Natural killer cell (primary cell): ENCODE data around the gene TEKT3. TPM values are rescaled to one million over a fixed set of nuclear protein-coding genes. Genes with fewer than 3 reads are reported as not detected.

Experiments
- ATAC-seq, 3 donors: fragments of 150-1000 bp in 2 of 3; fragments of 200-7000 bp in 1 of 3; cut with Tn5 transposase; 1 replicate in 1 of 3; 2 replicates in 2 of 3; pipeline ENCODE4 v1.10.0; 2021; ENCODE audit warnings: mild to moderate bottlenecking in 2 of 3, moderate library complexity in 2 of 3
- DNase-seq, 2 donors: peaks; one replicate each; pipeline versions ENCODE4 v3.0.0 to v3.0.0-alpha.2; 2013 to 2021; ENCODE audit warnings: mixed read lengths in 1 of 2
- H3K27ac ChIP-seq: one replicate; pipeline ENCODE4 v1.5.1; 2013; ENCODE audit warnings: mild to moderate bottlenecking, low read length
- H3K27me3 ChIP-seq: one replicate; pipeline ENCODE4 v1.6.1; 2013; ENCODE audit warnings: low read length; ENCODE audit not compliant: control insufficient read depth, insufficient read depth
- H3K36me3 ChIP-seq: one replicate; pipeline ENCODE4 v1.6.1; 2013; ENCODE audit warnings: low read length; ENCODE audit not compliant: control insufficient read depth, insufficient read depth
- H3K4me1 ChIP-seq: one replicate; pipeline ENCODE4 v1.6.1; 2013; ENCODE audit warnings: low read length; ENCODE audit not compliant: control insufficient read depth, insufficient read depth
- H3K4me3 ChIP-seq: one replicate; pipeline ENCODE4 v1.5.1; 2013; ENCODE audit warnings: low read length
- H3K9me3 ChIP-seq: one replicate; pipeline ENCODE4 v1.6.1; 2013; ENCODE audit warnings: low read length; ENCODE audit not compliant: control insufficient read depth, insufficient read depth
- H3K27ac Mint-ChIP-seq, 2 donors: one replicate each; pipeline ENCODE4 v1.8.0; 2022; ENCODE audit warnings: mild to moderate bottlenecking in 2 of 2, mixed read lengths in 2 of 2, moderate library complexity in 1 of 2
- H3K27me3 Mint-ChIP-seq, 2 donors: one replicate each; pipeline ENCODE4 v1.8.0; 2022; ENCODE audit warnings: low read depth in 2 of 2, mixed read lengths in 2 of 2
- H3K36me3 Mint-ChIP-seq: one replicate; pipeline ENCODE4 v1.8.0; 2022; ENCODE audit warnings: mixed read lengths
- H3K4me1 Mint-ChIP-seq, 2 donors: one replicate each; pipeline ENCODE4 v1.8.0; 2022; ENCODE audit warnings: mixed read lengths in 2 of 2
- H3K4me3 Mint-ChIP-seq: one replicate; pipeline ENCODE4 v1.8.0; 2022; ENCODE audit warnings: mild to moderate bottlenecking, moderate library complexity, mixed read lengths
- H3K9me3 Mint-ChIP-seq, 2 donors: one replicate each; pipeline ENCODE4 v1.8.0; 2022; ENCODE audit warnings: mixed read lengths in 2 of 2
- CTCF ChIP-seq: fragments of 200-600 bp; IDR thresholded peaks from one replicate; pipeline ENCODE4 v1.8.0; 2022; ENCODE audit warnings: antibody characterized with exemption
- WGBS: methylation state at CpG from one replicate; pipeline ENCODE4 v1.1.7; 2013; ENCODE audit warnings: missing lambda C conversion rate; ENCODE audit not compliant: insufficient coverage; 5-methylcytosine and 5-hydroxymethylcytosine counted together
- intact Hi-C: fragments of 100-400 bp; cut with micrococcal nuclease; formaldehyde crosslinking; loops from one replicate; pipeline ENCODE4 v1.14.2; 2022
- total RNA-seq, 4 donors: library from RNA; stranded (reverse); fragments of 120-200 nt in 1 of 4; gene quantifications; one replicate each; pipeline versions ENCODE4 v1.2.3 to v1.2.4, GENCODE V29; 2013 to 2022

TEKT3 gene
- total RNA-seq, 3 donors from 2014 or later (not counting 1 experiment from before 2014, with no cell fraction given) = 0.39 to 1.3 (median 0.58) TPM

DNA sequence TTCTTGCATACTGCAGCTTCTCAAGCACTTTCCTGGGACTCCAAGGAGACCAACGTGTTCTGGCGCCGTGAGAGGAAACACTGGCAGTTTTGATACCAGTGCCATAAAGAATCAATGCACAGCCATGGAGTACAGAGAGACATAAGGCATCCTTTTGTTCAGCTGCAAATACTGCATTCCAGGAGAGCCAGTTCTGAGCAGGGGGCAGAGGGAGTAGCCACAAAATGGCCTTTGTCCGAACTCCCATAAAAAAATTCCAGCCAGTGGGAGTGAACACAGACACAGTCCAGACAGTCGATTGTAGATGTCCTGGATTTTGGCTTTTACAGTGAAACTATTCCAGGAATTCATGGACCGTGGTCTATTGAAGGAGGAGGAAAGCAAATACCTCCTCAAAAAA is 36.2 kb upstream of the TEKT3 start:
- Mint-ChIP-seq H3K4me3 (no peak overlapping the region), H3K27ac (no peak overlapping the region), H3K36me3 (no peaks in the 10 kb centered on the region), H3K27me3 (peaks cover 18 to 46% of the 10 kb centered on the region in 2 donors), H3K9me3 (no peaks in the 10 kb centered on the region), H3K4me1 (no peaks in the 10 kb centered on the region)
- DNase-seq = no peak
- H3K4me1 ChIP-seq = no peaks in the 10 kb centered on the region
- intact Hi-C loops = no loop called here
- no peak overlapping the region for H3K4me3 ChIP-seq
- H3K27me3 ChIP-seq = no peaks in the 10 kb centered on the region
- no peak for TF ChIP-seq CTCF
- no peak for ATAC-seq
- 87% methylated on average over 6 of the region's 6 CpGs for WGBS
- no peak overlapping the region for H3K27ac ChIP-seq
- H3K36me3 ChIP-seq = no peaks in the 10 kb centered on the region
- no peaks in the 10 kb centered on the region for H3K9me3 ChIP-seq

DNA sequence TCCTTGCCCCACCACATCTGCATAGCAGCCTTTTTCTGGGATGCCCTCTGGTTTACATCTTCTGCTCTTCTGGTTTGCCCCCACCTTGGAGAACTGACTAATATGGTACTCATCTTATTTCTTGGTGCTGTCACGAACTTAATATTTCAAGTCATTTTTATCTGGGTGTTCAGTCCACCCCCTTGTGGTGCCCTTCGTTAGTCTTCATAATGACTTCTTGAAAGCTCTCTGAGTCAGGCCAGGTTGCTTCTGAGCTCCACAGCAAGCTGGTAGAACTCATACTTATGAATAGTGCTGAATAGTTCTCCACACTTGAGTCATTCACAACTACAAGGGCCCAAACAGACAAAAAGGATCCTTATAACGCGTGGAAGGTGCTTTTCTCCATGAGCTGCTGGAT is 35.8 kb upstream of the TEKT3 start:
- no peak overlapping the region for H3K27ac Mint-ChIP-seq
- no peak overlapping the region for H3K4me3 ChIP-seq
- H3K4me1 ChIP-seq = no peaks in the 10 kb centered on the region
- no peak overlapping the region for H3K4me3 Mint-ChIP-seq
- 93% methylated on average over 4 of the region's 4 CpGs for WGBS
- no peaks in the 10 kb centered on the region for H3K9me3 Mint-ChIP-seq
- H3K36me3 ChIP-seq = no peaks in the 10 kb centered on the region
- peaks cover 18 to 46% of the 10 kb centered on the region in 2 donors for H3K27me3 Mint-ChIP-seq
- ATAC-seq (no peak), DNase-seq (no peak)
- no peaks in the 10 kb centered on the region for H3K36me3 Mint-ChIP-seq
- no peaks in the 10 kb centered on the region for H3K27me3 ChIP-seq
- H3K4me1 Mint-ChIP-seq = no peaks in the 10 kb centered on the region
- H3K9me3 ChIP-seq = no peaks in the 10 kb centered on the region
- no peak overlapping the region for H3K27ac ChIP-seq
- intact Hi-C loops = no loop called here
- TF ChIP-seq CTCF = no peak

- intact Hi-C loops = no loop called here
- DNase-seq = no peak
- Mint-ChIP-seq H3K27me3 (peaks cover 11 to 39% of the 10 kb centered on the region in 2 donors), H3K4me1 (no peaks in the 10 kb centered on the region), H3K4me3 (no peak overlapping the region), H3K9me3 (no peaks in the 10 kb centered on the region), H3K27ac (no peak overlapping the region), H3K36me3 (no peaks in the 10 kb centered on the region)
- no peaks in the 10 kb centered on the region for H3K27me3 ChIP-seq
- H3K36me3 ChIP-seq = no peaks in the 10 kb centered on the region
- WGBS = 86% methylated on average over 7 of the region's 9 CpGs
- no peaks in the 10 kb centered on the region for H3K9me3 ChIP-seq
- no peak overlapping the region for H3K27ac ChIP-seq
- H3K4me3 ChIP-seq = no peak overlapping the region
- TF ChIP-seq CTCF = no peak
- ATAC-seq = no peak
- H3K4me1 ChIP-seq = no peaks in the 10 kb centered on the region
These were observed 30.2 kb upstream of the TEKT3 start for GRCh38 chr17:15371376-15372130.

- ATAC-seq (no peak), DNase-seq (no peak)
- no peak for TF ChIP-seq CTCF
- Mint-ChIP-seq H3K36me3 (no peaks in the 10 kb centered on the region), H3K9me3 (no peaks in the 10 kb centered on the region), H3K4me3 (no peak overlapping the region), H3K27ac (no peak overlapping the region), H3K27me3 (peaks cover 0 to 22% of the 10 kb centered on the region in 2 donors), H3K4me1 (no peaks in the 10 kb centered on the region)
- H3K4me3 ChIP-seq = no peak overlapping the region
- H3K36me3 ChIP-seq = no peaks in the 10 kb centered on the region
- intact Hi-C loops = no loop called here
- H3K27ac ChIP-seq = no peak overlapping the region
- H3K27me3 ChIP-seq = no peaks in the 10 kb centered on the region
- no peaks in the 10 kb centered on the region for H3K4me1 ChIP-seq
- 46% methylated on average over 2 of the region's 2 CpGs for WGBS
- no peaks in the 10 kb centered on the region for H3K9me3 ChIP-seq
These were observed 27.2 kb upstream of the TEKT3 start for GRCh38 chr17:15368600-15368999.
